ENCODE measurements around the gene SBF2.

SBF2 gene

DNA sequence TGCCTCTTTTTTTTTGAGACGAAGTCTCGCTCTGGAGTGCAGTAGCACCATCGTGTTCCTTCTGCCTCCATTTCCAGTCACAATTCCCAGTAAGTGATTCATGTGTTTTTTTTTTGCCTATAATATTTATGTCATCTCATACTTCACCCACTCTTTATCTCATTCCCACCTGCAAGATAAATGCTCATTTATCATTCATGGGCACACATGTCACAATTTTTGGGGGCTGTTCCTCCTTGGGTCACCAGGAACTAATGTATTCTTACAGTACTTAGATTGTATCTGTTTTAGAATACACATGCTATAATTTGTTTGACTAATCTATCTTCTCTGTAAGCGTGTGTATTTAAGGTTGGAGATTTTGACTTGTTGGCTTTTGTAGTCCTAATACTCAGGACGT lies 407.4 kb downstream of the SBF2 start:
- H3K36me3 ChIP-seq (replicated peaks in 1 of 2; ENCODE audit: control insufficient read depth in 2 of 2, insufficient read depth in 2 of 2, low read length in 2 of 2) = no peaks in the 10 kb centered on the region

DNA sequence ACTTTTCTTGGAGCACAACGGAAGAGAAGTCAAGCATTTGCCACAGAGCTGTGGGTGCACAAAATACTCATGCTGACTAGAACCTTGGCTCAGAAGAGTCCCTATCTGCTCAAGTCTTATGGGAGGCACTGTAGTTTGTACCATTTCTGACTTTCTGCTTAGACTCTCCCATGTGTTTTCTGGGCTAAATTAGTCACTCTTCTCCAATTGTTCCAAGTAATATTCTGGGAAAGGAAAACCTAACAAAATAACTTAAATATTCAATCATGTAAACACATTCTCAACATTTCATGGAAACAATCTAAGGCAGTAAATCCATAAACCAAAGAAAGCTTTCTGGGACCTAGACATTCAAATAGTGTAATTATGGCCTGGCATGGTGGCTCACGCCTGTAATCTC lies 409.4 kb downstream of the SBF2 start:
- H3K4me1 ChIP-seq (ENCODE audit: control insufficient read depth in 2 of 2, insufficient read depth in 1 of 2, low read depth in 1 of 2, low read length in 2 of 2) = no peaks in the 10 kb centered on the region
- no peak overlapping the region for H4K8ac ChIP-seq (ENCODE audit: low read depth, low read length)
- no CpG with 5 or more reads among the region's 2 CpGs for WGBS, 2 donors (ENCODE audit: extremely low coverage in 2 of 2, insufficient read length in 2 of 2, insufficient replicate concordance in 1 of 2)

More for the DNA sequence above, 407.4 kb downstream of the SBF2 start:
- H4K8ac ChIP-seq (ENCODE audit: low read depth, low read length) = no peak overlapping the region
- WGBS, 2 donors (ENCODE audit: extremely low coverage in 2 of 2, insufficient read length in 2 of 2, insufficient replicate concordance in 1 of 2) = no CpG with 5 or more reads among the region's 5 CpGs
- no peak for DNase-seq (ENCODE audit: low spot score)
- H3K9ac ChIP-seq (ENCODE audit: low read depth, low read length, poor library complexity) = no peak overlapping the region
- H3K4me2 ChIP-seq (ENCODE audit: insufficient read depth, low read length, poor library complexity, severe bottlenecking) = no peak overlapping the region
- no peak overlapping the region for H3K4ac ChIP-seq (ENCODE audit: low read length)
- H3K27ac ChIP-seq (replicated peaks; ENCODE audit: low read length) = no peak overlapping the region
- no peak overlapping the region for H3K18ac ChIP-seq (ENCODE audit: low read length)
- no peak overlapping the region for H2AFZ ChIP-seq (ENCODE audit: low read length)
- H3K23ac ChIP-seq (ENCODE audit: low read depth, low read length, poor library complexity) = no peak overlapping the region
- no peak overlapping the region for H2BK15ac ChIP-seq (ENCODE audit: low read length)
- H3K14ac ChIP-seq (ENCODE audit: low read length) = no peak overlapping the region
- H3K79me1 ChIP-seq (ENCODE audit: low read depth, low read length) = no peaks in the 10 kb centered on the region
- H3K9me3 ChIP-seq (replicated peaks in 1 of 2; ENCODE audit: control insufficient read depth in 2 of 2, insufficient read depth in 1 of 2, low read depth in 1 of 2, low read length in 2 of 2) = no peaks in the 10 kb centered on the region
- no peak overlapping the region for H2AK5ac ChIP-seq (ENCODE audit: low read depth, low read length)
- no peak overlapping the region for H2BK5ac ChIP-seq (ENCODE audit: low read length)
- H3K4me3 ChIP-seq (ENCODE audit: low read length in 2 of 2) = no peak overlapping the region
- no peaks in the 10 kb centered on the region for H3K4me1 ChIP-seq (ENCODE audit: control insufficient read depth in 2 of 2, insufficient read depth in 1 of 2, low read depth in 1 of 2, low read length in 2 of 2)
- no peak overlapping the region for H2BK120ac ChIP-seq (ENCODE audit: low read depth, low read length)
- no peak overlapping the region for H2BK12ac ChIP-seq (ENCODE audit: low read length)
- H3K27me3 ChIP-seq (ENCODE audit: control insufficient read depth in 3 of 3, insufficient read depth in 3 of 3, low read depth in 1 of 3, low read length in 3 of 3) = no peaks in the 10 kb centered on the region
- H4K91ac ChIP-seq (ENCODE audit: low read depth, low read length, poor library complexity) = no peak overlapping the region

DNA sequence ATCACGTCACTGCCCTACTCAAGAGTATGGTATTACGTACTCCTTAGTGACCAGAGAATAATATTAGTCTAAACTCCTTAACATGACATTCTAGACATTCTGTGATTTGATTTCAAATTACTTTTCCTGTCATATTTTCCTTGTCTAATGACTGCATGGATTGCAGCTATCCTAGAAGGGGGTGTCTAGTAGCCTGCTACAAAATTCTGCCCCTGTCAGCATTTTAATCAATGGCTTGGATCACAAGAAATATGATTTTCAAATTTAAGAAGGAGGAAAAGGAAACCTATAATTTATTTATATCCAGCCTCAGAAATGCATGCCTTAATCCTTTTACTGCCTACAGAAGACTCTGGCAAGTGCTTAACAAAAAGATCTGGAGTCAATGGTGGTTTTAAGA lies 413.4 kb downstream of the SBF2 start:
- H2AFZ ChIP-seq (ENCODE audit: low read length) = no peak overlapping the region
- no peak overlapping the region for H2BK15ac ChIP-seq (ENCODE audit: low read length)
- no peak overlapping the region for H2BK5ac ChIP-seq (ENCODE audit: low read length)
- no peak overlapping the region for H3K9ac ChIP-seq (ENCODE audit: low read depth, low read length, poor library complexity)
- H2BK12ac ChIP-seq (ENCODE audit: low read length) = no peak overlapping the region
- no peaks in the 10 kb centered on the region for H3K79me1 ChIP-seq (ENCODE audit: low read depth, low read length)
- no peaks in the 10 kb centered on the region for H3K4me1 ChIP-seq (ENCODE audit: control insufficient read depth in 2 of 2, insufficient read depth in 1 of 2, low read depth in 1 of 2, low read length in 2 of 2)
- no peaks in the 10 kb centered on the region for H3K36me3 ChIP-seq (replicated peaks in 1 of 2; ENCODE audit: control insufficient read depth in 2 of 2, insufficient read depth in 2 of 2, low read length in 2 of 2)
- no peak overlapping the region for H2AK5ac ChIP-seq (ENCODE audit: low read depth, low read length)
- H3K4ac ChIP-seq (ENCODE audit: low read length) = no peak overlapping the region
- peaks cover 0 to 6% of the 10 kb centered on the region in 2 donors for H3K9me3 ChIP-seq (replicated peaks in 1 of 2; ENCODE audit: control insufficient read depth in 2 of 2, insufficient read depth in 1 of 2, low read depth in 1 of 2, low read length in 2 of 2)
- H3K23ac ChIP-seq (ENCODE audit: low read depth, low read length, poor library complexity) = no peak overlapping the region
- no peak overlapping the region for H4K91ac ChIP-seq (ENCODE audit: low read depth, low read length, poor library complexity)
- no CpG with 5 or more reads among the region's 2 CpGs for WGBS, 2 donors (ENCODE audit: extremely low coverage in 2 of 2, insufficient read length in 2 of 2, insufficient replicate concordance in 1 of 2)
- no peak overlapping the region for H3K27ac ChIP-seq (replicated peaks; ENCODE audit: low read length)
- H3K4me3 ChIP-seq (ENCODE audit: low read length in 2 of 2) = no peak overlapping the region
- H4K8ac ChIP-seq (ENCODE audit: low read depth, low read length) = no peak overlapping the region
- no peaks in the 10 kb centered on the region for H3K27me3 ChIP-seq (ENCODE audit: control insufficient read depth in 3 of 3, insufficient read depth in 3 of 3, low read depth in 1 of 3, low read length in 3 of 3)
- H3K18ac ChIP-seq (ENCODE audit: low read length) = no peak overlapping the region
- no peak overlapping the region for H2BK120ac ChIP-seq (ENCODE audit: low read depth, low read length)
- no peak overlapping the region for H3K4me2 ChIP-seq (ENCODE audit: insufficient read depth, low read length, poor library complexity, severe bottlenecking)
- H3K14ac ChIP-seq (ENCODE audit: low read length) = no peak overlapping the region
- DNase-seq (ENCODE audit: low spot score) = no peak

More for the DNA sequence above, 409.4 kb downstream of the SBF2 start:
- Histone ChIP-seq H2BK120ac (ENCODE audit: low read depth, low read length) (no peak overlapping the region), H3K9me3 (replicated peaks in 1 of 2; ENCODE audit: control insufficient read depth in 2 of 2, insufficient read depth in 1 of 2, low read depth in 1 of 2, low read length in 2 of 2) (no peaks in the 10 kb centered on the region), H3K79me1 (ENCODE audit: low read depth, low read length) (no peaks in the 10 kb centered on the region), H3K18ac (ENCODE audit: low read length) (no peak overlapping the region), H3K4me3 (ENCODE audit: low read length in 2 of 2) (no peak overlapping the region), H3K4ac (ENCODE audit: low read length) (no peak overlapping the region), H2BK15ac (ENCODE audit: low read length) (no peak overlapping the region), H2BK12ac (ENCODE audit: low read length) (no peak overlapping the region), H3K4me2 (ENCODE audit: insufficient read depth, low read length, poor library complexity, severe bottlenecking) (no peak overlapping the region), H2AK5ac (ENCODE audit: low read depth, low read length) (no peak overlapping the region), H3K14ac (ENCODE audit: low read length) (no peak overlapping the region), H3K9ac (ENCODE audit: low read depth, low read length, poor library complexity) (no peak overlapping the region), H2AFZ (ENCODE audit: low read length) (no peak overlapping the region), H4K91ac (ENCODE audit: low read depth, low read length, poor library complexity) (no peak overlapping the region), H3K27me3 (ENCODE audit: control insufficient read depth in 3 of 3, insufficient read depth in 3 of 3, low read depth in 1 of 3, low read length in 3 of 3) (no peaks in the 10 kb centered on the region), H3K23ac (ENCODE audit: low read depth, low read length, poor library complexity) (no peak overlapping the region), H2BK5ac (ENCODE audit: low read length) (no peak overlapping the region), H3K36me3 (replicated peaks in 1 of 2; ENCODE audit: control insufficient read depth in 2 of 2, insufficient read depth in 2 of 2, low read length in 2 of 2) (no peaks in the 10 kb centered on the region), H3K27ac (replicated peaks; ENCODE audit: low read length) (no peak overlapping the region)
- no peak for DNase-seq (ENCODE audit: low spot score)

DNA sequence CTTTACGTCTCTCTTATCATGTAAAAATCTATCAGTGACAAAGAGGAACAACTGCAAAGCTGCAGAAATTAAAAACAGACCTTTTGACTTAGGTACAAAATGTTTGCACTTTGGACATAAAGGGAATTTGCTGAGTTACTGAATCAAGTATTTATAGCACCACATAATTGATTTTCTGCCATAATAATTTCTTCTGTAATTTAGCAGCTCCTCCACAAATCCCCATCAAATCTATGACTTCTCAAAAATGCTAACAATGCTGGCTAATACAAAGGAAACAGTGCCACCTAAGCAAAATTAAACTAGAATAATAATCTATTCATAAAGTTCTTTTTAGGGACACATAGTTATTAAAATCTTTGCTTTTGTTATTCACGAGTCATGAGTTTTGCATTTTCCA lies 415.1 kb downstream of the SBF2 start:
- H2BK12ac ChIP-seq (ENCODE audit: low read length) = no peak overlapping the region
- H3K9ac ChIP-seq (ENCODE audit: low read depth, low read length, poor library complexity) = no peak overlapping the region
- no peak overlapping the region for H3K27ac ChIP-seq (replicated peaks; ENCODE audit: low read length)
- H3K4me2 ChIP-seq (ENCODE audit: insufficient read depth, low read length, poor library complexity, severe bottlenecking) = no peak overlapping the region
- peaks cover 0 to 6% of the 10 kb centered on the region in 2 donors for H3K9me3 ChIP-seq (replicated peaks in 1 of 2; ENCODE audit: control insufficient read depth in 2 of 2, insufficient read depth in 1 of 2, low read depth in 1 of 2, low read length in 2 of 2)
- H3K79me1 ChIP-seq (ENCODE audit: low read depth, low read length) = no peaks in the 10 kb centered on the region
- H3K27me3 ChIP-seq (ENCODE audit: control insufficient read depth in 3 of 3, insufficient read depth in 3 of 3, low read depth in 1 of 3, low read length in 3 of 3) = no peaks in the 10 kb centered on the region
- no peaks in the 10 kb centered on the region for H3K36me3 ChIP-seq (replicated peaks in 1 of 2; ENCODE audit: control insufficient read depth in 2 of 2, insufficient read depth in 2 of 2, low read length in 2 of 2)
- no peak overlapping the region for H3K18ac ChIP-seq (ENCODE audit: low read length)
- DNase-seq (ENCODE audit: low spot score) = no peak
- H2BK120ac ChIP-seq (ENCODE audit: low read depth, low read length) = no peak overlapping the region
- H4K91ac ChIP-seq (ENCODE audit: low read depth, low read length, poor library complexity) = no peak overlapping the region
- no peak overlapping the region for H3K14ac ChIP-seq (ENCODE audit: low read length)
- no peak overlapping the region for H3K23ac ChIP-seq (ENCODE audit: low read depth, low read length, poor library complexity)
- WGBS, 2 donors (ENCODE audit: extremely low coverage in 2 of 2, insufficient read length in 2 of 2, insufficient replicate concordance in 1 of 2) = no CpG with 5 or more reads among the region's 2 CpGs
- no peak overlapping the region for H3K4ac ChIP-seq (ENCODE audit: low read length)
- no peak overlapping the region for H2BK15ac ChIP-seq (ENCODE audit: low read length)
- no peak overlapping the region for H2AK5ac ChIP-seq (ENCODE audit: low read depth, low read length)
- H4K8ac ChIP-seq (ENCODE audit: low read depth, low read length) = no peak overlapping the region
- H2AFZ ChIP-seq (ENCODE audit: low read length) = no peak overlapping the region
- H2BK5ac ChIP-seq (ENCODE audit: low read length) = no peak overlapping the region
- H3K4me3 ChIP-seq (ENCODE audit: low read length in 2 of 2) = no peak overlapping the region
- H3K4me1 ChIP-seq (ENCODE audit: control insufficient read depth in 2 of 2, insufficient read depth in 1 of 2, low read depth in 1 of 2, low read length in 2 of 2) = no peaks in the 10 kb centered on the region
